ENCODE results near the gene COPS7A.

Gene COPS7A

DNA sequence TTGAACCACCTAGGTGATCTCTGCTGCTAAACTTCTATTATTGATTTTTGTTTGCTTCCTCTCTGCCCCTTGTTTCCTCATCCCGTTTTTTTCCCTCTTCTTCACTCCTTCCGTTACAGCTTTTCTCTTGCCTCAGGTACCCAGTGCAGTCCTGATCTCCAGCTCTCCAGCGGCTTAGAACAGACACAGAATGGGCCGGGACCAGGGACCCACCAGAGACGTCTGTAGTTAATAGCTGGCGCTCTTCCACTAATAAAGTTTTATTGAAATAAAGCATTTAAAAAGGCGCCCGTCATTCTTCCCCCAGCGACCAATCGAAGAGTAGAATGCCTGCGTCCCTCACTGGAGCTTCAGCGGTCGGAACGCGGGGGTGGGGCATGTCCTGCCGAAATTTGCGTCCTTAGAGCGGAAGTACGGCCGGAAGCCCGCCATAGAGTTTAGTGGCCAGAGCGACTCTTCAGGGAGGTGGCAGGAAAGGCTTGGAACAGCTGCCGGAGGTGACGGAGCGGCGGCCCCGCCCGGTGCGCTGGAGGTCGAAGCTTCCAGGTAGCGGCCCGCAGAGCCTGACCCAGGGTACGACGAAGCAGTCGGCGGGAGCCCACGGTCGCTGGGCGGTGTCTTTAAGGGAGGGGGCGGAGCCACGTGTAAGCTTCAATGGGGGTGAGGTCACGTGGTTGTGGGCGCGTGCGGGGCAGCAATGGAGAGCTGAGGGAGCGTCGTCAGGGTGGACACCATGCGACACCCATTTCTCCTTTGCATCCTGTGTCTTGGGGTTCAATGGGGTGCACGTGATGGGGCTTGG is at the start of gene COPS7A (continued):
- TF ChIP-seq ZNF274 (IDR thresholded peaks at IDR 0.05; ENCODE audit: low read length) (no peak), ZNF274 (tag by site-specific recombination; IDR thresholded peaks at IDR 0.05; ENCODE audit: borderline replicate concordance) (no peak), SP7 (tag by site-specific recombination; IDR thresholded peaks at IDR 0.05) (peak; percentile 92), ZNF610 (tag by site-specific recombination; IDR thresholded peaks at IDR 0.05; ENCODE audit: borderline replicate concordance) (peak; percentile 85), ZNF701 (tag by site-specific recombination; IDR thresholded peaks at IDR 0.05) (no peak), ZNF10 (tag by site-specific recombination; IDR thresholded peaks at IDR 0.05) (peak; percentile 85), ZNF404 (tag by site-specific recombination; IDR thresholded peaks at IDR 0.05) (no peak), ZNF664 (tag by site-specific recombination; IDR thresholded peaks at IDR 0.05) (peak; percentile 37; the same call in 1 of the 2 replicates), SALL2 (tag by site-specific recombination; IDR thresholded peaks at IDR 0.05; ENCODE audit: borderline replicate concordance) (no peak), OVOL3 (tag by site-specific recombination; IDR thresholded peaks at IDR 0.05) (no peak), ZNF561 (tag by site-specific recombination; IDR thresholded peaks at IDR 0.05; ENCODE audit: borderline replicate concordance) (peak; percentile 100), ZNF768 (tag by site-specific recombination; IDR thresholded peaks at IDR 0.05) (no peak; the same call in 1 of the 2 replicates), ZNF776 (tag by site-specific recombination; IDR thresholded peaks at IDR 0.05; ENCODE audit: borderline replicate concordance) (no peak), REPIN1 (tag by site-specific recombination; IDR thresholded peaks at IDR 0.05; ENCODE audit: low read depth) (no peak), ZNF501 (tag by site-specific recombination; IDR thresholded peaks at IDR 0.05) (no peak; the same call in none of the 2 replicates), ZNF558 (tag by site-specific recombination; IDR thresholded peaks at IDR 0.05) (no peak; the same call in 1 of the 2 replicates), ZNF529 (tag by site-specific recombination; IDR thresholded peaks at IDR 0.05; ENCODE audit: insufficient replicate concordance) (no peak), ZNF830 (tag by site-specific recombination; IDR thresholded peaks at IDR 0.05; ENCODE audit: low read depth) (no peak), ZNF175 (tag by site-specific recombination; IDR thresholded peaks at IDR 0.05) (no peak), SP2 (tag by site-specific recombination; IDR thresholded peaks at IDR 0.05) (peak; percentile 98), KLF1 (tag by site-specific recombination; IDR thresholded peaks at IDR 0.05) (peak; percentile 88), ZNF354C (tag by site-specific recombination; IDR thresholded peaks at IDR 0.05; ENCODE audit: borderline replicate concordance, low read depth) (no peak), ZNF530 (tag by site-specific recombination; IDR thresholded peaks at IDR 0.05; ENCODE audit: low read depth) (no peak), ZNF214 (tag by site-specific recombination; IDR thresholded peaks at IDR 0.05; ENCODE audit: borderline replicate concordance) (no peak), ZBTB8A (tag by site-specific recombination; IDR thresholded peaks at IDR 0.05) (peak; percentile 68), ZNF433 (tag by site-specific recombination; IDR thresholded peaks at IDR 0.05; ENCODE audit: low read depth) (no peak), GFI1B (tag by site-specific recombination; IDR thresholded peaks at IDR 0.05) (no peak), ZNF654 (tag by site-specific recombination; IDR thresholded peaks at IDR 0.05; ENCODE audit: low read depth) (no peak), PRDM1 (tag by site-specific recombination; IDR thresholded peaks at IDR 0.05) (peak; percentile 83), ZNF626 (tag by site-specific recombination; IDR thresholded peaks at IDR 0.05) (no peak), TCF7L2 (IDR thresholded peaks at IDR 0.05; ENCODE audit: borderline replicate concordance, low read depth, low read length) (peak; percentile 20; the same call in 1 of the 2 replicates)
- TF ChIP-seq, protein P1, sequence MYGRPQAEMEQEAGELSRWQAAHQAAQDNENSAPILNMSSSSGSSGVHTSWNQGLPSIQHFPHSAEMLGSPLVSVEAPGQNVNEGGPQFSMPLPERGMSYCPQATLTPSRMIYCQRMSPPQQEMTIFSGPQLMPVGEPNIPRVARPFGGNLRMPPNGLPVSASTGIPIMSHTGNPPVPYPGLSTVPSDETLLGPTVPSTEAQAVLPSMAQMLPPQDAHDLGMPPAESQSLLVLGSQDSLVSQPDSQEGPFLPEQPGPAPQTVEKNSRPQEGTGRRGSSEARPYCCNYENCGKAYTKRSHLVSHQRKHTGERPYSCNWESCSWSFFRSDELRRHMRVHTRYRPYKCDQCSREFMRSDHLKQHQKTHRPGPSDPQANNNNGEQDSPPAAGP (tag by site-specific recombination; IDR thresholded peaks at IDR 0.05): peak; percentile 76
- TF ChIP-seq, protein P2, sequence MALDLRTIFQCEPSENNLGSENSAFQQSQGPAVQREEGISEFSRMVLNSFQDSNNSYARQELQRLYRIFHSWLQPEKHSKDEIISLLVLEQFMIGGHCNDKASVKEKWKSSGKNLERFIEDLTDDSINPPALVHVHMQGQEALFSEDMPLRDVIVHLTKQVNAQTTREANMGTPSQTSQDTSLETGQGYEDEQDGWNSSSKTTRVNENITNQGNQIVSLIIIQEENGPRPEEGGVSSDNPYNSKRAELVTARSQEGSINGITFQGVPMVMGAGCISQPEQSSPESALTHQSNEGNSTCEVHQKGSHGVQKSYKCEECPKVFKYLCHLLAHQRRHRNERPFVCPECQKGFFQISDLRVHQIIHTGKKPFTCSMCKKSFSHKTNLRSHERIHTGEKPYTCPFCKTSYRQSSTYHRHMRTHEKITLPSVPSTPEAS (tag by site-specific recombination; IDR thresholded peaks at IDR 0.05): no peak
- TF ChIP-seq, protein P3, sequence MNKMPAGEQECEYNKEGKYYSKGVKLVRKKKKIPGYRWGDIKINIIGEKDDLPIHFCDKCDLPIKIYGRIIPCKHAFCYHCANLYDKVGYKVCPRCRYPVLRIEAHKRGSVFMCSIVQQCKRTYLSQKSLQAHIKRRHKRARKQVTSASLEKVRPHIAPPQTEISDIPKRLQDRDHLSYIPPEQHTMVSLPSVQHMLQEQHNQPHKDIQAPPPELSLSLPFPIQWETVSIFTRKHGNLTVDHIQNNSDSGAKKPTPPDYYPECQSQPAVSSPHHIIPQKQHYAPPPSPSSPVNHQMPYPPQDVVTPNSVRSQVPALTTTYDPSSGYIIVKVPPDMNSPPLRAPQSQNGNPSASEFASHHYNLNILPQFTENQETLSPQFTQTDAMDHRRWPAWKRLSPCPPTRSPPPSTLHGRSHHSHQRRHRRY (tag by site-specific recombination; IDR thresholded peaks at IDR 0.05): no peak
- TF ChIP-seq, protein P4, sequence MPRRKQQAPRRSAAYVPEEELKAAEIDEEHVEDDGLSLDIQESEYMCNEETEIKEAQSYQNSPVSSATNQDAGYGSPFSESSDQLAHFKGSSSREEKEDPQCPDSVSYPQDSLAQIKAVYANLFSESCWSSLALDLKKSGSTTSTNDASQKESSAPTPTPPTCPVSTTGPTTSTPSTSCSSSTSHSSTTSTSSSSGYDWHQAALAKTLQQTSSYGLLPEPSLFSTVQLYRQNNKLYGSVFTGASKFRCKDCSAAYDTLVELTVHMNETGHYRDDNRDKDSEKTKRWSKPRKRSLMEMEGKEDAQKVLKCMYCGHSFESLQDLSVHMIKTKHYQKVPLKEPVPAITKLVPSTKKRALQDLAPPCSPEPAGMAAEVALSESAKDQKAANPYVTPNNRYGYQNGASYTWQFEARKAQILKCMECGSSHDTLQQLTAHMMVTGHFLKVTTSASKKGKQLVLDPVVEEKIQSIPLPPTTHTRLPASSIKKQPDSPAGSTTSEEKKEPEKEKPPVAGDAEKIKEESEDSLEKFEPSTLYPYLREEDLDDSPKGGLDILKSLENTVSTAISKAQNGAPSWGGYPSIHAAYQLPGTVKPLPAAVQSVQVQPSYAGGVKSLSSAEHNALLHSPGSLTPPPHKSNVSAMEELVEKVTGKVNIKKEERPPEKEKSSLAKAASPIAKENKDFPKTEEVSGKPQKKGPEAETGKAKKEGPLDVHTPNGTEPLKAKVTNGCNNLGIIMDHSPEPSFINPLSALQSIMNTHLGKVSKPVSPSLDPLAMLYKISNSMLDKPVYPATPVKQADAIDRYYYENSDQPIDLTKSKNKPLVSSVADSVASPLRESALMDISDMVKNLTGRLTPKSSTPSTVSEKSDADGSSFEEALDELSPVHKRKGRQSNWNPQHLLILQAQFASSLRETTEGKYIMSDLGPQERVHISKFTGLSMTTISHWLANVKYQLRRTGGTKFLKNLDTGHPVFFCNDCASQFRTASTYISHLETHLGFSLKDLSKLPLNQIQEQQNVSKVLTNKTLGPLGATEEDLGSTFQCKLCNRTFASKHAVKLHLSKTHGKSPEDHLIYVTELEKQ (tag by site-specific recombination; IDR thresholded peaks at IDR 0.05; ENCODE audit: borderline replicate concordance): peak; percentile 84; the same call in 1 of the 2 replicates
